Skeletal muscle cell (primary cell): ENCODE data around the gene TGIF2.

Experiments
- DNase-seq: peaks from one replicate; pipeline ENCODE4 v3.0.0-alpha.2; 2010; ENCODE audit warnings: low read depth
- H3K4me3 ChIP-seq: 2 replicates; pipeline ENCODE4 v1.5.1; 2011; ENCODE audit warnings: low read depth, mild to moderate bottlenecking, control low read depth, low read length, moderate library complexity

TGIF2 gene

GRCh38 chr20:36573103-36573797 lies at the start of gene TGIF2:
TSS of gene TGIF2 (plus strand) at chr20:36573597. CDS start at chr20:36578775, 5,178 bp downstream.
- H3K4me3 ChIP-seq, result peak within 1 kb of the TSS; percentile 78
- DNase-seq, result peak; percentile 31

- no peak overlapping the region for H3K4me3 ChIP-seq
- DNase-seq, result no peak
These were observed 47.6 kb upstream of the TGIF2 start for GRCh38 chr20:36525620-36526365.

DNA sequence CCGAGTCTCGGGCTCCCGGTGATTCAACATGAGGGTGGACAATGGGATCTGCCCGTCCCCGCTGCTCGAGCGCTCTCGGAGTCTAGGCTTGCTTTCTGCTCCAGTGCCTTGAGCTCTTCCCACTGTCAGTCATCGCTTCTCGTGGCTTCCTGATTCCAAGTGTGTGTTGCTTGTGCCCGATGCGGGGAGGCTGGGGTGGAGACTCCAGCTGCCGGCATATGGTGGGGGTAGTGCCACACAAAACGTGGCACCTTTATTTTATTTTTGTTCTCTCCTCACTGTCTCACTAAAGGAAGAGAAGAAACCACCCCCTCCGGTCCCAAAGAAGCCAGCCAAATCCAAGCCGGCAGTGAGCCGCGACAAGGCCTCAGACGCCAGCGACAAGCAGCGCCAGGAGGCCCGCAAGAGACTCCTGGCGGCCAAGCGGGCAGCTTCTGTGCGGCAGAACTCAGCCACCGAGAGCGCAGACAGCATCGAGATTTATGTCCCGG lies 46.8 kb upstream of the TGIF2 start:
- no peak overlapping the region for H3K4me3 ChIP-seq
- DNase-seq, result no peak

- no peak overlapping the region for H3K4me3 ChIP-seq
- DNase-seq, result no peak
These were observed 45.9 kb upstream of the TGIF2 start for GRCh38 chr20:36527331-36528125.

DNA sequence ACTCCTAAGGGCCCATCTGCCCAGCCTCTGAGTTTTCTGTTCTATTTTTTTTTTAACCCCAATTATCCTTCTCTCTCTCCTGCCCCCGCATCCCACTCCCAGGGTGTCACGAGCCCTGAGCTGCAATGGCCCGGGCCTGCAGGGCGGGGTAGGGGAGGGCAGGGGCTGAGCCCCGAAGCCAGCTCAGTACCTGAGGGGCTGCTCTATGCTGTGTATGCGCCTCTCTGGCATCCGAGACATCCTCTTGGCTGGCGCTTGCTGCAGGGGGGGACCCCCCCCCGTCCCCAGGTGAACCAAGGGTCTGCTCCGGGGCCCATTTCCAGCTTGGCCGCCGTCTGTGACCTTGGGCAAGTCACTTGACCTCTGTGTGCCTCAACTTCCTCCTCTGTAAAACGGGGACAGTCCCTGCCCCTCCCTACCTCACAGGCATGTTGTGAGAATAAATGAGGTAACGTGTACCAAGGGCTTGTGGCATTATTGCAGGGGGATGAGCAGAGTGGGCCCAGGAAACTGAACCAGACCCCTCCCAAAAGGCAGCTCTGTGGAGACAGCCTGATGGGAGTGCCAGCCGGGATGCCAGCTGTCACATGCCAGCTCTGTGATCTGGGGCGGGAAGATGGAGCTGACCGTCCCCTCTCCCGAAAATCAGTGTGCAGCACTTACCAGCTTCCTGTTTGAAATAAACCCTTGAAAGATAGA lies 45.1 kb upstream of the TGIF2 start:
- no peak for DNase-seq

GRCh38 chr20:36528875-36529417 lies 44.5 kb upstream of the TGIF2 start:
- DNase-seq, result no peak
- no peak overlapping the region for H3K4me3 ChIP-seq

More for the DNA sequence above, 45.1 kb upstream of the TGIF2 start:
- no peak overlapping the region for H3K4me3 ChIP-seq

DNA sequence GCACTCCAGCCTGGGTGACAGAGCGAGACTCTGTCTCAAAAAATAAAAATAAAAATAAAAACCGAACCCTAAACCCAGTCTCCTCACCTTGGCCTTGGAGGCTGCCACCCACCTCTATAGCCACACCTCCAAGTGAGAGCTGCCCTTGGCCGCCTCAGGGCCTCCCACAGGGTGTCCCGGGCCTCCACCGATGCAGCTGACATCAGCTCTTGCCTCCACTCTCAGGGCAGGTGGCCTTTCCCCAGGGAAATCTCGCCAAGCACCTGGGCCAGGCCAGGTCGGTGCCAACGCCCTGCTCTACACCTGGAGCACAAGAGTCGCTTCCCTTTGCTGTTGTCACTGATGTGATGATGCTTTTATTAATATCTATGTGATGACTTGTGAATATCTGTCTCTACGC lies 41.0 kb upstream of the TGIF2 start:
- DNase-seq, result no peak
- no peak overlapping the region for H3K4me3 ChIP-seq

- no peak overlapping the region for H3K4me3 ChIP-seq
- DNase-seq, result no peak
These were observed 40.6 kb upstream of the TGIF2 start for GRCh38 chr20:36532822-36533221.

DNA sequence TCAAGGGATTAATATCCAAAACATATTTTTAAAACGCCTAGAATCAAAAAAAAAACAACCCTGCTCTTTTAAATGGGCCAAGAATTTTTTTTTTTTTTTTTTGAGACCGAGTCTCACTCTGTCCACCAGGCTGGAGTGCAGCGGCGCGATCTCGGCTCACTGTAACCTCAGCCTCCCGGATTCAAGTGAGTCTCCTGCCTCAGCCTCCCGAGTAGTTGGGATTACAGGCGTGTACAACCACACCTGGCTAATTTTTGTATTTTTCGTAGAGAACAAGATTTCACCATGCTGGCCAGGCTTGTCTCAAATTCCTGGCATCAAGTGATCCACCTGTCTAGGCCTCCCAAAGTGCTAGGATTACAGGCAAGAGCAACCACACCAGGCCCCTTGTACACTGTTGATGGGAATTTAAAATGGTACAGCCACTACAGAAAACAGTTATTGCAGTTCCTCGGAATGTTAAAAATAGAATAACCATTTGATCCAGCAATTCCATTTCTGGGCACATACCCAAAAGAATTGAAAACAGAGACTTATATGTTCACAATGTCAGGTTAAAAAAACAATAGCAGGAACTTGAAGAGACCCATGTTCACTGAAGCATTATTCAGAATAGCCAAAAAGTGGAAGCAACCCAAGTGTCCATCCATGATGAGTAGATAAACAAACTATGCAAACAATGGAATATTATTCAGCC lies 35.2 kb upstream of the TGIF2 start:
- DNase-seq, result peak; percentile 39
- no peak overlapping the region for H3K4me3 ChIP-seq

GRCh38 chr20:36540551-36541211 lies 32.7 kb upstream of the TGIF2 start:
- peak; percentile 5 for DNase-seq
- peak overlapping the region; percentile 87 for H3K4me3 ChIP-seq

DNA sequence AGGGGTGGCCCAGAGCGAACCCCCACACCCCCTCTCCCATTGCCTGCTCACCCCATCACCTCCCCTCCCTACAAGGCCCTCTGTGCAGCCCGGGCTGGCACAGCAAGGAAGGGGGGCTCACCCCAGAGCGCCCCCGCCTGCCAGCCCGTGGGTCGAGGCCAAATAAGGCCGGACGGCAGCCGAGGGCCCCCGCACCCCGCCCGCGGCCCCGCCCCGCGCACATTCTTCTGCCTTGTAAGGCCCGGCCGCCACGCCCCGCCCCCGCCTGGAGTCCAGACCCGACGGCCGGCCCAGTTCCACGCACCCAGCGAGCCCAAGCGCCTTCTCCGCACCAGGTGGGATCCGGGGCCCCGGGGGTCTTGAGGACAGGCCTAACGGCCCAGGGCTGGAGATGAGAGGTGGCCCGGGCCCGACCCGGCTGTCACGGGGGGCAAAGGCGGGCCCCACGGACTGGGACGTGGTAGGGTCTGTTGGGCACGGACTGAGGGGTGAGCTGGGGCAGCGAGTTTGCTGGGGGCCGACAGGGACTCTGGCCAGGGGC lies 32.1 kb upstream of the TGIF2 start, which contains the start of gene MYL9:
MYL9 (plus strand) TSS at position 293 of the 541 bp plus-strand sequence. CDS start 3,366 bp downstream, outside the sequence.
- H3K4me3 ChIP-seq, result peak within 1 kb of the TSS; percentile 87
- DNase-seq, result peak; percentile 33

DNA sequence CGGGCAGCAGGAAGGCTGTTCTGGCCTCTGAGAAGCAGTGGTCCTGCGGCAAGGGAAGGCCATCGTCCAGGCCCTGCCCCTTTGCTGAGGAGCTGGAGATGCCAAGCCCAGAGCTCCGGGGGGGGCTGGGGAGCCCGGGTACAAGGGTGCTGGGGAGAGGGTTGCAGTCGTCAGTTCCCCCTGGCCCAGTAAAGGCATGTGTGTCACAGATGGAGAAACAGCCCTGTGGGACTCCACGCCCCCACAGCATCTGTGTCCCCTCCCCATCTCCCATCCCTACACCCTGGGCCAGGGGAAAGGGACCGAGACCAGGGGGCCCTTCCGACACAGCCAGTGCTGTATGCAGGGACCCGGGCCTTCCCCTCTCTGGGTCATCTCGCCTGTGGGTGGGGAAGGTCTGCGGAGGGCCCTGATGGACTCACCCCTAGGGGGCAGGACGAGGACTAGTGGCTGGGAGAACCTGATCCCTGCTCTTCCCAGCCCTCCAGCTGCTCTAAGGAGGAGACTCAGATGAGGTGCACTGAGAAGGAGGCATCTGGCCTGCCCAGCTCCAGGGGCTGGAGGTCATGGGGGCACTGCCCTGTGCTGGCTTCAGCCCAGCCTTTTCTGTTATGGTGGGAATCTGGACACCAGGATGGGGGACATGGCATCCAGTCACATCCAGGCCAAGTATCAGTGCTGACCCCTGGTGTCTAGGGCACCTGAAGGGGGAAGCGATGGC lies 31.5 kb upstream of the TGIF2 start:
- peak overlapping the region; percentile 87 for H3K4me3 ChIP-seq
- peak; percentile 5 for DNase-seq

DNA sequence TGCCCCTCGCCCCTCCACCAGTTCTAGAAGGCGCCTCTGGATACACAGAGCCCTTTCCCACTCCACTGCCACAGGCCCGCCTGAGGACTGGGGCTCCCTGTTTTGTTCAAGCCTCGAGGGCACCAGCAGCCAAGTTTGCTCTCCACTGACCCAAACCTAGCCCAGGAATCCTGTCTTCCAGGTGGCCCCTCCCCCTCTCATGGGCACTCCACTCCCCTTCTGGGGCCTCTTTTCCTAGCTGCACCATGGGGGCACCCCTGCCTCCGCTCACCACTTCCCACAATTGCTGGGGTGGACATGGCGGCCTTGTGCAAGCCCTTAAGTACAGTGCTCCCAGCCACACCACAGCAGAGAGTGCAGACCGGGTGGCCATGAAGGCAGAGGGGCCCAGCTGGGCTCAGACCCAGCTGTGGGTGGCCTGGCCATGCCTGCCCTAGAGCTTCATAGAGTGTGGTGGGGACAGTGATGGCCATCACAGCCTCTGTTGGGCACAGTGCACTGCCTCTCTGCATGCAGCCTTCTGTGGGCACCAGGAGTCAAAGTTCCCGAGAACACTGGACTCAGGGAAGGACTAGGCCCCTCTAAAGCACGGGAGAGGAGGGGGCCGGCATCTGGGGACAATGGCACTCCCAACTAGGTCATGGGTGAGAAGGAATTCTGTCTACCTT lies 30.7 kb upstream of the TGIF2 start:
- no peak for DNase-seq
- peak overlapping the region; percentile 87 for H3K4me3 ChIP-seq

GRCh38 chr20:36543184-36544133 lies 29.9 kb upstream of the TGIF2 start:
- peak; percentile 68 for DNase-seq
- H3K4me3 ChIP-seq, result peak overlapping the region; percentile 87
